Transverse colon (tissue), 4 donors: Measurements from ENCODE around the gene VWDE.
"Not testable (repeated sequence)": the region's sequence is repeated elsewhere in the genome, so short reads cannot be mapped to it uniquely, and the experiment has no call there.

Experiments
- POLR2AphosphoS5 ChIP-seq, 3 donors: sonication (generic); formaldehyde crosslinking; IDR thresholded peaks; one replicate each; pipeline ENCODE4 v1.6.1; 2016; ENCODE audit warnings: antibody characterized with exemption in 3 of 3
- TF ChIP-seq, protein P1 (sequence below), 5 experiments: fragments of 200-600 bp in 3 of 5; fragments of 450-650 bp in 2 of 5; sonication (generic) in 3 of 5; IDR thresholded peaks; 1 replicate in 2 of 5; 2 replicates in 3 of 5; pipeline ENCODE4 v1.5.1; 2016 to 2017; ENCODE audit warnings: antibody characterized with exemption in 5 of 5, inconsistent platforms in 3 of 5, mild to moderate bottlenecking in 2 of 5, moderate library complexity in 1 of 5

GRCh38 chr7:12453136-12453535 lies 49.5 kb upstream of the VWDE start:
- TF ChIP-seq, protein P1, sequence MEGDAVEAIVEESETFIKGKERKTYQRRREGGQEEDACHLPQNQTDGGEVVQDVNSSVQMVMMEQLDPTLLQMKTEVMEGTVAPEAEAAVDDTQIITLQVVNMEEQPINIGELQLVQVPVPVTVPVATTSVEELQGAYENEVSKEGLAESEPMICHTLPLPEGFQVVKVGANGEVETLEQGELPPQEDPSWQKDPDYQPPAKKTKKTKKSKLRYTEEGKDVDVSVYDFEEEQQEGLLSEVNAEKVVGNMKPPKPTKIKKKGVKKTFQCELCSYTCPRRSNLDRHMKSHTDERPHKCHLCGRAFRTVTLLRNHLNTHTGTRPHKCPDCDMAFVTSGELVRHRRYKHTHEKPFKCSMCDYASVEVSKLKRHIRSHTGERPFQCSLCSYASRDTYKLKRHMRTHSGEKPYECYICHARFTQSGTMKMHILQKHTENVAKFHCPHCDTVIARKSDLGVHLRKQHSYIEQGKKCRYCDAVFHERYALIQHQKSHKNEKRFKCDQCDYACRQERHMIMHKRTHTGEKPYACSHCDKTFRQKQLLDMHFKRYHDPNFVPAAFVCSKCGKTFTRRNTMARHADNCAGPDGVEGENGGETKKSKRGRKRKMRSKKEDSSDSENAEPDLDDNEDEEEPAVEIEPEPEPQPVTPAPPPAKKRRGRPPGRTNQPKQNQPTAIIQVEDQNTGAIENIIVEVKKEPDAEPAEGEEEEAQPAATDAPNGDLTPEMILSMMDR (IDR thresholded peaks at IDR 0.05), result not testable (repeated sequence)
- not testable (repeated sequence) for TF ChIP-seq POLR2AphosphoS5 (IDR thresholded peaks at IDR 0.05)
